Cerebellar nuclear complex (tissue), 1 donor: Measurements from ENCODE around the gene PGRMC2.
A peak's percentile ranks its signal among the peaks of the same experiment; 100 is the strongest.
"Not testable (repeated sequence)": the region's sequence is repeated elsewhere in the genome, so short reads cannot be mapped to it uniquely, and the experiment has no call there.

ENCODE experiments used
- DNase-seq, 2 experiments: peaks; one replicate each; lab custom pipeline; 2025; lab: John Stamatoyannopoulos, UW

The PGRMC2 gene

GRCh38 chr4:128267171-128267570 lies 20.4 kb downstream of the PGRMC2 start:
- not testable (repeated sequence) for DNase-seq

- DNase-seq = not testable (repeated sequence)
Observed at GRCh38 chr4:128265550-128265949, 22.1 kb downstream of the PGRMC2 start.

GRCh38 chr4:128259889-128260288 lies 27.7 kb downstream of the PGRMC2 start:
- DNase-seq = not testable (repeated sequence)

GRCh38 chr4:128258166-128258565 lies 29.4 kb downstream of the PGRMC2 start:
- not testable (repeated sequence) for DNase-seq

- DNase-seq = no peak
Observed at GRCh38 chr4:128256539-128256938, 31.1 kb downstream of the PGRMC2 start.

- DNase-seq = no peak
Observed at GRCh38 chr4:128255906-128256305, 31.7 kb downstream of the PGRMC2 start.

- DNase-seq = no peak
Observed at GRCh38 chr4:128249787-128250668, 37.6 kb downstream of the PGRMC2 start.

- no peak for DNase-seq
Observed at GRCh38 chr4:128247906-128248305, 39.7 kb downstream of the PGRMC2 start.

- not testable (repeated sequence) for DNase-seq
Observed at GRCh38 chr4:128245391-128245790, 42.2 kb downstream of the PGRMC2 start.

GRCh38 chr4:128244379-128244778 lies 43.2 kb downstream of the PGRMC2 start:
- no peak for DNase-seq

- no peak for DNase-seq
Observed at GRCh38 chr4:128242601-128243000, 45.0 kb downstream of the PGRMC2 start.

GRCh38 chr4:128241981-128242380 lies 45.6 kb downstream of the PGRMC2 start:
- no peak for DNase-seq

- DNase-seq = peak in 1 of 2 experiments; percentile 36
Observed at GRCh38 chr4:128241425-128241913, 46.1 kb downstream of the PGRMC2 start.

GRCh38 chr4:128241019-128241418 lies 46.6 kb downstream of the PGRMC2 start:
- DNase-seq = no peak

- no peak for DNase-seq
Observed at GRCh38 chr4:128234836-128235235, 52.8 kb downstream of the PGRMC2 start.

GRCh38 chr4:128232719-128233118 lies 54.9 kb downstream of the PGRMC2 start:
- DNase-seq = no peak

- peak; percentile 17 to 69 for DNase-seq
Observed at GRCh38 chr4:128228845-128229795, 58.5 kb downstream of the PGRMC2 start.

GRCh38 chr4:128227991-128228571 lies 59.5 kb downstream of the PGRMC2 start:
- DNase-seq = no peak

- DNase-seq = no peak
Observed at GRCh38 chr4:128225148-128225547, 62.5 kb downstream of the PGRMC2 start.

GRCh38 chr4:128221586-128221985 lies 66.0 kb downstream of the PGRMC2 start:
- no peak for DNase-seq

GRCh38 chr4:128220286-128221235 lies 67.1 kb downstream of the PGRMC2 start:
- DNase-seq = no peak
